ENCODE data around the gene C4orf54. TPM values are rescaled to one million over a fixed set of nuclear protein-coding genes. Genes with fewer than 3 reads are reported as not detected.

The C4orf54 gene
- total RNA-seq, 1 donor from 2014 or later = not detected

DNA sequence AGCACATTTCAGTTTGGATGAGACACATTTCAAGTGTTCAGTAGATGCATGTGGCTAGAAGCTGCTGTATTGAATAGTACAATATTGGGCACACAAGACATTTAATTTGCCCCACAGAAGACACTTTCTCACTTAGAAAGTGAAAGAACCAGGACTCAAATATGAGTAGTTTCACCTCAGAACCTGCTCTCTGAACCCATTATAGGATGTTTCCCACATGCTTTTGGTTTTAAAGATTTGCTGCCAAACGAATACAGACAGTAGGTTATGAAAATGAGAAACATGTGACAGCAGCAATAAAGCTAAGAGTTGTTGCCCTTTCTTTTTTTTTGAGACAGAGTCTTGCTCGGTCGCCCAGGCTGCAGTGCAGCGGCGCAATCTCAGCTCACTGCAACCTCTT, 32.3 kb downstream of the C4orf54 start:
- DNase-seq (ENCODE audit: low spot score) = no peak

DNA sequence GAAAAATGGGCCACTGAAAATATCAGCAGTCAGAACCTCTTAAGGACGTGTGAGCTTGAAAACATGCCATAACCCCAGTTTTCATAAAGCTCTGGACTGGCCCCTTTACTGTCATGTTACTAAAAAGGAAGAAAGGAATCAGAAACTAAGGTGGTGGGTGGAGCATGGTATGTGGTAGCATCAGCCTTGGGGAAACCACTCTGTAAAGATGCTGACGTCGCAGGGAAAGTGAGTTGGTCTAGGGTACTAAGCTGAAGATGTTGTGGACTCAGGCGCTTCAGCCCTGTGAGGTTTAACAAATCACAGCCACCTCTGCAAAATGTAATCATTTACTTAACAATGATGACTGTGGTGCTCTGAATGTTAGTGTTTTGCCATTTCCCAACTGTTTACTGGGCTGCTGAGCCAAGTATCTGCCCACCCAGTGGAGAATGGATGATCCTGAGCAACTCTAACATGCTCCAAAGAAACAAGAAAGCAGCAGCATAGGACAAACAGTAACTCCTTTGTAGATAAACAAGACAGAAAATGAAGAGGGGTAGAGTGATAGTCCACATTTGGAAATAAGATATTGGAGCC, 33.4 kb downstream of the C4orf54 start:
- DNase-seq (ENCODE audit: low spot score) = no peak

DNA sequence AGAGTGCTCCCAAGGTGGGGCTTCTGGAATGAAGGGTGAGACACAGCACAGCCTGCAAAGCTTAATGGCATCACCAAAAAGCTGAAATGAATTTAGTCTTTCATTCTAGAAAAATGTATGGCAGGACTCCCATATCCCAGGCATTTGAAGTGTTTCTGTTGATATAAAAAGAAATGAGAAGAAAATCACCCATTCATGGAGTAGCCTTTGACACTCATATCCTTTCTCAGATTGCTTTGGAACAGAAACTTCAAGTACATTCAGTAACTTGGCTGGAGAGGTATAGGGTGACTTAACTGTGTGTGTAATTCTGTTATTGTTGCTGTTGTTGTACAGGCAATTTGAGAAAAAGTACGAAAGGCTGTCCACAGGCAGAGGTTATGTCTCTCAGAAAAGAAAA, 35.3 kb downstream of the C4orf54 start:
- DNase-seq (ENCODE audit: low spot score) = no peak

DNA sequence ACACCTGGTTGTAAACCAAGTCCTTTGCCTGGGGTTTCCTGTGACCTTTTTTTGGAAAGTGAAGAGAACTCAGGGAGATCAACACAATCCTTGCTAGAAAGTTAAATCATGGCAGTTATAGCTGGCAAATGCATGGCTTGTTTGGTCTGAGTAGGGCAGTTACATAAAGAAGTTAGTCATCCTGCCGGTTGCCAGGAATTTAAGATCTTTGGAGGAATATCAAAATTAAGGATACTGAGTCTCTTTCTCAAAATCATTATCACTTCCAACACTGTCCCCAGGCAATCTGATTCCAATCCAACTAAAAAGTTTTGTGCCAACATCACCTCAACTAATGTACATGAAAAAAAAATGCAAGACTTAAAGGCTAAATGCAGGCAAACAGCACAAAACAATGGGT, 40.3 kb downstream of the C4orf54 start:
- no peak for DNase-seq (ENCODE audit: low spot score)

DNA sequence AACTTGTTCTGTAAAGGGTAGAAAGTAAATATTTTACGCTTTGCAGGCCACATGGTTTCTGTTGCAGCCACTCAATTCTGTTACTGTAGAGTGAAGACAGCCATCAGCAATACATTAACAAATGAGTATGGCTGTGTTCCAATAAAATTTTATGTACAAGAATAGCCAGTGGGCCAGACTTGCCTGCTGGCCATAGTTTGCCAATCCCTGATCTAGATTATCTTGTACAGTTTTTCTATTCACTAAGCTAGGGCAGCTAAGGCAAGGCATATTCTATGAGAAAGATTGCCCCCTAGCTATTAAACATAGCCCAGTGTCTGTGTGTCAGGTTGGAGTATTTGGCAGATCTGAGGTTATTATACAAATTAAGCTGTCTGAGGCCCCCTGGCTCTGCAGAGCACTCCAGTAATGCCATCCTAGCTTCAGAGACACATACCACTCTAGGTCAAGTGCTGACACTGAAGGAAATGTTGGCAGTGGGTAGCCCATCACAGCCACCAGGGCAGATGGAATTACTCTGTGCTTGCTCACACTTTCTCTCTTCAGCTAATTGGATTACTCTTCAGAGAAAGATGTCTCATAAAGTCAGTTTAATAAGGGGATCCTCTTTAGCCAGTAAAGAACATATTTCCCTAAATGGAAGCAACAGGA, 42.3 kb downstream of the C4orf54 start:
- DNase-seq (ENCODE audit: low spot score) = no peak

DNA sequence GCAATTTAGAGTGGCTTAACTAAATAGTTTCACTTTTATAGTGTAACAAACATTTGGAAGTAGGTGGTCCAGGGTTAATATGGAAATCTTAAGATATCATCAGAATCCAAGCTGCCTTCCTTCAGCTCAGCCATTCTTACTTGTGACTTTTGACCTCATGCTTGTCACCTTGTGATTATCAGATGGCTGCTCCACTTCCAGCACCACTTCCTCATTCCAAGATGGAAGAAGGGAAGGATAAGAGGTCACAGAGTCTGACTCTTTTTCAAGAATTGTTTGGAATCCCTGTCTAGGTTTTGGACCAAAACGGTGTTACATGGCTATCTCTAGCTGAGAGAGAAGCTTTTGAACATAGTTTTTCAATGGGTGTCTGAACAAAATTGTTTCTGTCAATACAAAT, 43.1 kb downstream of the C4orf54 start:
- DNase-seq (ENCODE audit: low spot score) = no peak

DNA sequence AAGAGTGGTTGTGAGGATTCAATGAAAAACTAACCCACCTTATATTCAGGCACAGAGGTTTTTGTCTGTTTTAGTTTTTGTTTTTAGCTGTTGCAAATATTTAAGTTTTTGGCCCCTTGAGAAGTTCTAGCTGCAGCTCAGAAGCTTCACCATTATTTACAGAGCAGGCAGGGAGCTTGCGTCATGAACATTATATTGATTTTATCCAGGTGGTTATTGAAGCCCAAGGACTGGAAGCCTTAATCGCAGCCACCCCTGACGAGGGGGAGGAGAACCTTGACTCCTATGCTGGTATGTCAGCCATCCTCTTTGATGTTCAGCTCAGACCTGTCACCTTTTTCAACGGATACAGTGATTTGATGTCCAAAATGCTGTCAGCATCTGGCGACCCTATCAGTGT, 44.9 kb downstream of the C4orf54 start:
- no peak for DNase-seq (ENCODE audit: low spot score)

DNA sequence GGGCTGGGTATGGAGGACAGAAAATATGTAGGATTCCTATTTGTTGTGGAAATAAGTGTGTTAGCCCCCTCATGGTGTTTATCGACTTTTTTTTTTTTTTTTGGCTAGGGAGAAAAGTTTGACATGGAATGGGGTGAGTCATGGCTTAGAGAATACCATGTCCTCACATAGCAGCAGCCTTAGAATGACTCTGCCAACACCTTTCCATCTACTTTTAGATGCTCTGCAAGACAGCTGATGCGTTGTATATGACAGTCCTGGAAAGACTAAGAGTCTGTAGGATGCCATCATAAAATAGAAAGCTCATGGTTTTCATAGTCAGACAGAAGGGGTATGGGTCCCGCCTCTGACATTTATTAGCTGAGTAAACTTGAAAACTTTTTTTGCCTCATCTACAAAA, 45.3 kb downstream of the C4orf54 start:
- DNase-seq (ENCODE audit: low spot score) = no peak

DNA sequence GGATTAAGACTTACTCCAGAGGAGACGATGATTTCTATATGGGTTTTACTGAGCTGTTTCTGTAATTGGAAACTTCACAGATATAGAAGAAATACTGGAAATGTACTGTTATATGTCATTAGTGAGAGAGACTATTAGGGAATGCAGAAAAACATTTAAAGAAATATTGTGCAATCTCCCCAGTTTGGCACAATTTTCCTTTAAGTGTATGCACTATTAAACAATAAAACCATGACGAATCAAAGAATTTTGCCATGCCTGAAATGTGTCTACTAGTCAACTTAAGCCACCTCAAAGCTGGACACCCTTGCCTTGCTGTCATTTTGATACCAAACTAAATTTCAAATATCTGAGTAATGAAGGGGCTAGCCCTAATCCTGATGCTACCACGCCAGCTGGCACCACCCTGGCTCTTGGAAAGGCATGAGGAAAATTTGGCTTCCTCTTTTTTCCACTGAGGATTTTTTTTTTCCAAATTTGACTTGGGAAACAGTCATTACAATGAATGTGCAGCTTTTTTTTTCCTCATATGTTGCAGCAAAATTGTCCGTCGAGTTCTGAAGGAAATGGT, 46.9 kb downstream of the C4orf54 start:
- DNase-seq (ENCODE audit: low spot score) = no peak

DNA sequence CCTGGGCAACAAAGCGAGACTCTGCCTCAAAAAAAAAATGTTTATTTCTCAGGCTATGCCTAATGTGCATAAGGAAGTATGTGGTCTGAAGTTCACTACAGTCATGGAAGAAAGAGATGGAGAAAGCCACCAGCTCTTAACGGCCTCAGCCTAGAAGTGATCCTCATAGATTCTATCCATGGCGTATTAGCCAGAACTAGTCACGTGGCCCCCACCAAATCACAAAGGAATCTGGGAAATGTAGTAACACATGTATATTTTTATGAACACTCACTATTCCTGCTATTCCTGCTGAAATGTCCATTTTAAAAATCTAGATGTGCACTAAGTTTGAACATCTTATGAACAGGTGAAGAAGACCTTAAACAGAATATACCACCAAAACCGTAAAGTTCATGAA, 49.2 kb downstream of the C4orf54 start:
- DNase-seq (ENCODE audit: low spot score) = no peak

Other genes starting within 250 kb of the C4orf54 start
- gene ADH7, start 222.5 kb downstream of the C4orf54 start, total RNA-seq = not detected
- gene C4orf17, start 146.8 kb downstream of the C4orf54 start, total RNA-seq = not detected
- gene TRMT10A, start 93.8 kb downstream of the C4orf54 start, total RNA-seq = 4.1 TPM
- 0.74 TPM for gene MTTP, start 83.0 kb downstream of the C4orf54 start, total RNA-seq
- 4.9 TPM for gene DAPP1, start 159.0 kb upstream of the C4orf54 start, total RNA-seq
- 31.5 TPM for gene LAMTOR3, start 236.6 kb upstream of the C4orf54 start, total RNA-seq